GM19240 (cell line): ENCODE results near the gene CFI.

Experiments
- DNase-seq: peaks from one replicate; pipeline ENCODE4 v3.0.0; 2011; ENCODE audit warnings: low spot score; ENCODE audit not compliant: insufficient read length

Gene CFI

GRCh38 chr4:109801895-109802319, at the start of gene CFI:
Gene CFI (minus strand): TSS chr4:109801999. CDS start chr4:109801971, 28 bp downstream.
- no peak for DNase-seq

- no peak for DNase-seq
These were observed 48.8 kb upstream of the CFI start for GRCh38 chr4:109850601-109851000.

- DNase-seq, result no peak
These were observed 46.7 kb upstream of the CFI start for GRCh38 chr4:109848501-109848900.

GRCh38 chr4:109847896-109848442, 46.2 kb upstream of the CFI start, which contains the start of gene LRIT3:
Gene LRIT3 (plus strand): TSS chr4:109848107. CDS start chr4:109848202, 95 bp downstream.
- no peak for DNase-seq

GRCh38 chr4:109846395-109847098, 44.7 kb upstream of the CFI start:
- no peak for DNase-seq

- DNase-seq, result no peak
These were observed 35.2 kb upstream of the CFI start for GRCh38 chr4:109836985-109837384.

GRCh38 chr4:109833756-109834155, 32.0 kb upstream of the CFI start:
- DNase-seq, result no peak

GRCh38 chr4:109827672-109828071, 25.9 kb upstream of the CFI start, which contains the start of gene RRH:
Gene RRH (plus strand): TSS chr4:109827972. CDS start chr4:109828028, 56 bp downstream.
- DNase-seq, result no peak

- no peak for DNase-seq
These were observed 24.9 kb upstream of the CFI start for GRCh38 chr4:109826719-109827118.

- DNase-seq, result no peak
These were observed 19.4 kb upstream of the CFI start for GRCh38 chr4:109821185-109821584.

- no peak for DNase-seq
These were observed 18.8 kb upstream of the CFI start for GRCh38 chr4:109820563-109820962.

- no peak for DNase-seq
These were observed 16.5 kb upstream of the CFI start for GRCh38 chr4:109818268-109818667.

GRCh38 chr4:109816894-109817293, 15.1 kb upstream of the CFI start:
- DNase-seq, result no peak

- DNase-seq, result no peak
These were observed 14.3 kb upstream of the CFI start for GRCh38 chr4:109816082-109816442.

- peak; percentile 69 for DNase-seq
These were observed 13.6 kb upstream of the CFI start, which contains the start of gene GAR1 for GRCh38 chr4:109815151-109816081. Gene GAR1 (plus strand): TSS chr4:109815762. CDS start chr4:109816165, 403 bp downstream.

GRCh38 chr4:109811707-109812106, 9.9 kb upstream of the CFI start:
- DNase-seq, result no peak

- no peak for DNase-seq
These were observed 9.0 kb upstream of the CFI start for GRCh38 chr4:109810552-109811387.

- no peak for DNase-seq
These were observed 7.9 kb upstream of the CFI start for GRCh38 chr4:109809655-109810054.

- no peak for DNase-seq
These were observed 2.2 kb upstream of the CFI start for GRCh38 chr4:109803924-109804571.

GRCh38 chr4:109801099-109801789, 555 bp downstream of the CFI start:
- no peak for DNase-seq
